OCI-LY3 (cell line): ENCODE measurements around the gene AUNIP.

Experiments
- H2AFZ ChIP-seq: fragments of 200-600, 300-600 bp; shearing (Covaris generic); 2 replicates; pipeline ENCODE4 v1.6.0; 2014; ENCODE audit warnings: antibody characterized with exemption, low read depth, low read length
- H3K27ac ChIP-seq: fragments of 200-600, 300-600 bp; sonication (generic); 2 replicates; pipeline ENCODE4 v1.5.1; 2014; ENCODE audit warnings: mild to moderate bottlenecking, low read length, moderate library complexity, mixed read lengths
- H3K27me3 ChIP-seq: fragments of 200-600, 300-600 bp; sonication (generic); 2 replicates; pipeline ENCODE4 v1.6.1; 2014; ENCODE audit warnings: low read depth, low read length, mixed read lengths
- H3K36me3 ChIP-seq: fragments of 200-600, 300-600 bp; sonication (generic); replicated peaks from 2 replicates; pipeline ENCODE3; 2014; ENCODE audit warnings: low read depth, low read length, mixed read lengths
- H3K4me1 ChIP-seq: fragments of 300-600, 200-600 bp; sonication (generic); 2 replicates; pipeline ENCODE4 v1.6.1; 2014; ENCODE audit warnings: low read length, mixed read lengths
- H3K4me2 ChIP-seq: fragments of 200-600, 300-600 bp; sonication (generic); 2 replicates; pipeline ENCODE4 v1.6.1; 2014; ENCODE audit warnings: low read length, mixed read lengths
- H3K4me3 ChIP-seq: fragments of 300-600, 200-600 bp; sonication (generic); 2 replicates; pipeline ENCODE4 v1.5.1; 2014; ENCODE audit warnings: antibody characterized with exemption, mild to moderate bottlenecking, low read length, moderate library complexity
- H3K79me2 ChIP-seq: fragments of 300-600, 200-600 bp; shearing (Covaris generic); 2 replicates; pipeline ENCODE4 v1.6.1; 2014; ENCODE audit warnings: mild to moderate bottlenecking, low read length, mixed read lengths
- H3K9ac ChIP-seq: fragments of 300-600, 200-600 bp; shearing (Covaris generic); 2 replicates; pipeline ENCODE4 v1.6.0; 2014; ENCODE audit warnings: mild to moderate bottlenecking, low read length, moderate library complexity
- H3K9me3 ChIP-seq: fragments of 200-600, 300-600 bp; shearing (Covaris generic); 2 replicates; pipeline ENCODE4 v1.6.1; 2014; ENCODE audit warnings: low read length, mixed read lengths; ENCODE audit not compliant: insufficient read depth
- H4K20me1 ChIP-seq: fragments of 200-600, 300-600 bp; sonication (generic); 2 replicates; pipeline ENCODE4 v1.6.1; 2016; ENCODE audit warnings: low read length, mixed read lengths; ENCODE audit not compliant: insufficient read depth
- EZH2phosphoT487 ChIP-seq: fragments of 200-600 bp; shearing (Covaris generic); IDR thresholded peaks from 2 replicates; pipeline ENCODE4 v1.6.1; 2018; ENCODE audit warnings: antibody characterized with exemption, mixed run types, low read depth
- TF ChIP-seq, protein P1 (sequence below): fragments of 200-600, 300-600 bp; sonication (generic); IDR thresholded peaks from 2 replicates; pipeline ENCODE4 v1.5.1; 2014; ENCODE audit warnings: antibody characterized with exemption, low read length, low read depth

Gene AUNIP, protein sequence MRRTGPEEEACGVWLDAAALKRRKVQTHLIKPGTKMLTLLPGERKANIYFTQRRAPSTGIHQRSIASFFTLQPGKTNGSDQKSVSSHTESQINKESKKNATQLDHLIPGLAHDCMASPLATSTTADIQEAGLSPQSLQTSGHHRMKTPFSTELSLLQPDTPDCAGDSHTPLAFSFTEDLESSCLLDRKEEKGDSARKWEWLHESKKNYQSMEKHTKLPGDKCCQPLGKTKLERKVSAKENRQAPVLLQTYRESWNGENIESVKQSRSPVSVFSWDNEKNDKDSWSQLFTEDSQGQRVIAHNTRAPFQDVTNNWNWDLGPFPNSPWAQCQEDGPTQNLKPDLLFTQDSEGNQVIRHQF

DNA sequence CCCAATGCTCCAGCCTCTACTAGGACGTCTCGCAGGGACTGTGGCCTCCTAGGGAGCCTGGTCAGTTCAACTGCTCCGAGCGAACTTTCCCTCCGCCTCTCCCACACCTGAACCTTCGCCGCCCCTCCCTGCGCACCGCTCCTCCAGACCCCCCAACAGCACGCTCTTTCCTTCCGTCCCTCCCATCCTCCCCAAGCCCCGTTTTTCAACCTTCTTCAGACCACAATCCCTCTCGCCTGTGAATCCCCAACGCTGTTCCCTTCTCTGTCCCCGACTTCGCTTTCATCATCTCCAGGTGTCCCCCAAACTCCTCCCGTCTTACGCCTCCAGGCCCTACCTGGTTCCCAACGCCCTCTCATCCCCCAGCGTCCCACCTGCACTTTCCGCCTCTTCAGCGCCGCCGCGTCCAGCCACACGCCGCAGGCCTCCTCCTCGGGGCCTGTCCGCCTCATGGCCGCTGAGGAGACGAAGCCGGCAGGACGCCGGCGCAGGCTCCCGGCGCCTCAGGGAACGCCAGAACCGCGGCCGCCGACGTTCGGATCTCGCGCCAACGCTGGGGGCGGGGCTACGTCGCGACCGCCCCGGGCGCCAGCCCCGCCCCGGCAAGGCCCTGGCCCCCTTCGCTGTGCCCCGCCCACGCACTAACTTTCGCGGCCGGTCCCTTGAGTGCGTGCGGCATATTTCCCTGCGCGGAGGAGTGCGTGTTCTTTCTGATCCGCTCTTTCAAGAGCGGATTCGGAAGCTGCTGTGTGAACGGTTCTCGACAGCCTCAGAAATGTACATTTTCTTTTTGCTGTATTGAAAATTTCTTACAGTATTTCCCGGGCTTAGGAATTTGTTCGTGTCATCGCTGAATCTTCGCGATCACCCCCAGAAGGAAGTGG lies at the start of gene AUNIP:
Gene AUNIP, minus strand, starts transcription at position 552 of the 884 bp plus-strand sequence. Its CDS starts 100 bp downstream, at position 452.
- Histone ChIP-seq H3K9ac (peak within 1 kb of the TSS; percentile 75), H3K4me2 (peak within 1 kb of the TSS; percentile 83), H3K27ac (peak within 1 kb of the TSS; percentile 48), H2AFZ (peak within 1 kb of the TSS; percentile 69), H3K4me3 (peak within 1 kb of the TSS; percentile 95), H3K27me3 (no peaks in the 10 kb centered on the region), H4K20me1 (no peaks in the 10 kb centered on the region), H3K79me2 (peaks cover 27% of the 10 kb centered on the region), H3K9me3 (no peaks in the 10 kb centered on the region), H3K36me3 (no peaks in the 10 kb centered on the region), H3K4me1 (0 out of 2 replicates have a peak, but pooled peaks cover 4% of the 10 kb centered on the region)
- TF ChIP-seq, protein P1, sequence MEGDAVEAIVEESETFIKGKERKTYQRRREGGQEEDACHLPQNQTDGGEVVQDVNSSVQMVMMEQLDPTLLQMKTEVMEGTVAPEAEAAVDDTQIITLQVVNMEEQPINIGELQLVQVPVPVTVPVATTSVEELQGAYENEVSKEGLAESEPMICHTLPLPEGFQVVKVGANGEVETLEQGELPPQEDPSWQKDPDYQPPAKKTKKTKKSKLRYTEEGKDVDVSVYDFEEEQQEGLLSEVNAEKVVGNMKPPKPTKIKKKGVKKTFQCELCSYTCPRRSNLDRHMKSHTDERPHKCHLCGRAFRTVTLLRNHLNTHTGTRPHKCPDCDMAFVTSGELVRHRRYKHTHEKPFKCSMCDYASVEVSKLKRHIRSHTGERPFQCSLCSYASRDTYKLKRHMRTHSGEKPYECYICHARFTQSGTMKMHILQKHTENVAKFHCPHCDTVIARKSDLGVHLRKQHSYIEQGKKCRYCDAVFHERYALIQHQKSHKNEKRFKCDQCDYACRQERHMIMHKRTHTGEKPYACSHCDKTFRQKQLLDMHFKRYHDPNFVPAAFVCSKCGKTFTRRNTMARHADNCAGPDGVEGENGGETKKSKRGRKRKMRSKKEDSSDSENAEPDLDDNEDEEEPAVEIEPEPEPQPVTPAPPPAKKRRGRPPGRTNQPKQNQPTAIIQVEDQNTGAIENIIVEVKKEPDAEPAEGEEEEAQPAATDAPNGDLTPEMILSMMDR, result no peak
- TF ChIP-seq EZH2phosphoT487, result no peak

DNA sequence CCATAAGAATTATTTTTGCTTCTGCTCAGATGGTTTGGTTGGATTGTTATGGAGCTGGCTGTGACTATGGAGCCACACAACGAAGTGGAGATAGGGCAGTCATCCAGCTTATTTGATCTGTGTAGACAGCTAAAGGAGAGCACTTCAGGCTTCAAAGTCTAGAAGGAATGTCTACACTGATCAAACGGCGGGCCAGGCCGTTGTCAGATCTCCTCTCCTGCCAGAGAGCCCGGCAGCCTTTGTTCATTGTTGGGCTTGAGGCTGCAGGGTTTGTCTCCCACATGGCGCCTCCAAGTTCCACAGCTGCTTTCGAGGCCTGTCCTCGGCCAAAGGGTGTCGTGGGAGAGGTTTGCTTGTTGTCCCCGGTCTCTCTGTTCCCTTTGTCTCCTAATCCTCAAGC lies 49.8 kb upstream of the AUNIP start:
- TF ChIP-seq, protein P1, result no peak
- no peak for TF ChIP-seq EZH2phosphoT487
- peaks cover 21% of the 10 kb centered on the region for H3K79me2 ChIP-seq
- no peak overlapping the region for H3K4me2 ChIP-seq
- peaks cover 5% of the 10 kb centered on the region for H3K36me3 ChIP-seq
- peaks cover 12% of the 10 kb centered on the region for H4K20me1 ChIP-seq
- no peak overlapping the region for H3K27ac ChIP-seq
- H3K4me1 ChIP-seq, result peaks cover 13% of the 10 kb centered on the region
- H3K4me3 ChIP-seq, result no peak overlapping the region
- H3K9ac ChIP-seq, result no peak overlapping the region
- H3K9me3 ChIP-seq, result no peaks in the 10 kb centered on the region
- no peaks in the 10 kb centered on the region for H3K27me3 ChIP-seq
- no peak overlapping the region for H2AFZ ChIP-seq

DNA sequence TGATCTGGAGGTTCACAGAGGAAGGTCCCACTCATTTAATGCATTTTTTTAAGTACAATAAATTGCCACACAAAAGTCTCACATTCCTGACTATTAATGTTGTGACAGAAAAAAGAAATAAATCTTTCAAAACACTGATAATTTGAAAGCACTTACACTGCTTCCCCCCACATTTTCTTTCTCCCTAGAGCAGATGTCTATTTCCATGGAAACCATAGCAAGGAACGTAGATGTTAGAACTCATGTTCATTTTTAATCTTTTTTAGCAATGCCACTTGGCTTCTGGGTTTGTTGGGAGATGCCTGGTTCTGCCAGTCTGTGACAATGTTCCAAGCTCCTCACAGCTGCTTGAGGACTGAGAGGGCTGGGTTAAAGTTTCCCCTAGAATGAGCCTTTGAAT lies 48.9 kb upstream of the AUNIP start:
- H3K9me3 ChIP-seq, result no peaks in the 10 kb centered on the region
- H3K9ac ChIP-seq, result no peak overlapping the region
- peaks cover 29% of the 10 kb centered on the region for H3K79me2 ChIP-seq
- peaks cover 14% of the 10 kb centered on the region for H3K36me3 ChIP-seq
- no peak overlapping the region for H2AFZ ChIP-seq
- no peak overlapping the region for H3K4me2 ChIP-seq
- no peak for TF ChIP-seq EZH2phosphoT487
- TF ChIP-seq, protein P1, result no peak
- no peaks in the 10 kb centered on the region for H3K27me3 ChIP-seq
- peaks cover 21% of the 10 kb centered on the region for H4K20me1 ChIP-seq
- H3K27ac ChIP-seq, result no peak overlapping the region
- peaks cover 14% of the 10 kb centered on the region for H3K4me1 ChIP-seq
- H3K4me3 ChIP-seq, result no peak overlapping the region

DNA sequence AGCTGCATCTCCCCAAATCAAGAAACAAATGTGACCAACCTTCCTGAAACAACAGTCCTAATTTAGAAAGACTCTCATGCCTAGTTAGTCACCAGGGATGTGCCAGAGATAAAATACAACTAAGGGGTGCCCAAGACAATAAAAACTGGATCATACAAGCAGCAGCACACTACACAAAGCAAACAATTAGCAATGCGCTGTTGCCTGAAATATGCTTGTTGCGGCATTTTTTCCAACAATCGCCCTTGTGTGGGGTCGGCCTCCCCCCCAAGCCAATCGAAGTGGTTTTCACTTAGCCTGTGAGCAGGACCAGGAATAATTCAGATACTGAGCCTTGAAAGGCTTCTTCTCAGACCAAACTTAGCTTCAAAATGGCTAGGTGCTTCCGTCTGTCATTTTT lies 48.3 kb upstream of the AUNIP start:
- Histone ChIP-seq H3K9me3 (no peaks in the 10 kb centered on the region), H3K9ac (no peak overlapping the region), H3K27ac (no peak overlapping the region), H2AFZ (no peak overlapping the region), H3K4me2 (no peak overlapping the region), H3K79me2 (peaks cover 34% of the 10 kb centered on the region), H3K36me3 (peaks cover 19% of the 10 kb centered on the region), H3K4me1 (peaks cover 14% of the 10 kb centered on the region), H3K4me3 (no peak overlapping the region), H3K27me3 (no peaks in the 10 kb centered on the region), H4K20me1 (peaks cover 21% of the 10 kb centered on the region)
- TF ChIP-seq, protein P1, result no peak
- no peak for TF ChIP-seq EZH2phosphoT487
